Keratinocyte (primary cell): Measurements from ENCODE around the gene RSPH1. TPM values are rescaled to one million over a fixed set of nuclear protein-coding genes. Genes with fewer than 3 reads are reported as not detected.

Experiments
- DNase-seq: peaks from one replicate; pipeline ENCODE4 v3.0.0-alpha.2; 2011; ENCODE audit warnings: low read depth, missing footprints, low spot score
- FAIRE-seq: peaks from 2 replicates; lab custom pipeline; 2011; peaks lifted over from hg19 to GRCh38; lab: Jason Lieb, UNC
- H2AFZ ChIP-seq: 2 replicates; pipeline ENCODE4 v1.6.0; 2012; ENCODE audit warnings: low read length, control low read depth, inconsistent platforms; ENCODE audit not compliant: control insufficient read depth
- H3K27ac ChIP-seq: 2 replicates; pipeline ENCODE4 v1.5.1; 2011; ENCODE audit warnings: low read length; ENCODE audit not compliant: control insufficient read depth, insufficient read depth
- H3K27me3 ChIP-seq: 3 replicates; pipeline ENCODE4 v1.6.0; 2011; ENCODE audit warnings: low read length; ENCODE audit not compliant: control insufficient read depth, insufficient read depth; ENCODE audit errors: extremely low read depth
- H3K36me3 ChIP-seq, 2 experiments: 2 replicates in 1 of 2; 3 replicates in 1 of 2; pipeline ENCODE4 v1.5.1; 2011; ENCODE audit warnings: low read length in 2 of 2, mild to moderate bottlenecking in 1 of 2; ENCODE audit not compliant: control insufficient read depth in 2 of 2, insufficient read depth in 2 of 2; ENCODE audit errors: extremely low read depth in 1 of 2
- H3K4me1 ChIP-seq: 3 replicates; pipeline ENCODE4 v1.5.1; 2011; ENCODE audit warnings: low read length; ENCODE audit not compliant: control insufficient read depth, insufficient read depth; ENCODE audit errors: extremely low read depth
- H3K4me2 ChIP-seq: 3 replicates; pipeline ENCODE4 v1.6.0; 2011; ENCODE audit warnings: low read depth, low read length; ENCODE audit not compliant: control insufficient read depth, insufficient read depth; ENCODE audit errors: extremely low read depth
- H3K4me3 ChIP-seq, 3 experiments: fragments of 200-600 bp in 1 of 3; sonication (generic) in 1 of 3; 2 replicates in 2 of 3; 3 replicates in 1 of 3; pipeline ENCODE4 v1.5.1; 2011 to 2016; ENCODE audit warnings: low read length in 3 of 3, mild to moderate bottlenecking in 3 of 3, control low read depth in 2 of 3, inconsistent platforms in 1 of 3, low read depth in 1 of 3, mixed read lengths in 1 of 3, mixed run types in 1 of 3, moderate library complexity in 1 of 3; ENCODE audit not compliant: control insufficient read depth in 2 of 3, insufficient read depth in 2 of 3; ENCODE audit errors: extremely low read depth in 1 of 3
- H3K79me2 ChIP-seq: 2 replicates; pipeline ENCODE4 v1.6.0; 2012; ENCODE audit warnings: low read length; ENCODE audit not compliant: control insufficient read depth, insufficient read depth
- H3K9ac ChIP-seq: 3 replicates; pipeline ENCODE4 v1.6.0; 2011; ENCODE audit warnings: low read length; ENCODE audit not compliant: control insufficient read depth, insufficient read depth; ENCODE audit errors: extremely low read depth
- H3K9me1 ChIP-seq: 3 replicates; pipeline ENCODE4 v1.6.0; 2011; ENCODE audit warnings: low read length; ENCODE audit not compliant: control insufficient read depth, insufficient read depth; ENCODE audit errors: extremely low read depth
- H3K9me3 ChIP-seq: 2 replicates; pipeline ENCODE4 v1.5.1; 2012; ENCODE audit warnings: low read depth, low read length; ENCODE audit not compliant: control insufficient read depth
- H4K20me1 ChIP-seq: 3 replicates; pipeline ENCODE4 v1.6.0; 2011; ENCODE audit warnings: low read length; ENCODE audit not compliant: control insufficient read depth, insufficient read depth; ENCODE audit errors: extremely low read depth
- EZH2 ChIP-seq: IDR thresholded peaks from one replicate; pipeline ENCODE4 v1.6.1; 2012; ENCODE audit warnings: inconsistent platforms, mild to moderate bottlenecking, low read length, moderate library complexity
- dilution Hi-C: fragments of 300-500 bp; cut with MboI; formaldehyde crosslinking; loops from one replicate; pipeline ENCODE4 v1.7.0; 2020; ENCODE audit warnings: low sequenced_read_pairs; ENCODE audit not compliant: extremely low pct_ligation_motif_present
- polyA plus RNA-seq, 5 experiments: library from polyadenylated mRNA; depleted of rRNA in 3 of 5; stranded (reverse) in 3 of 5; stranded (forward) in 1 of 5; unstranded in 1 of 5; fragments of >200 nt; gene quantifications; 1 replicate in 1 of 5; 2 replicates in 3 of 5; 3 replicates in 1 of 5; pipeline versions ENCODE4 v1.2.1 to v1.2.3, GENCODE V29; 2011 to 2012; ENCODE audit warnings: missing spikeins in 2 of 5, low read depth in 1 of 5, low replicate concordance in 1 of 5
- TF ChIP-seq, protein P1 (sequence below), 3 experiments: IDR thresholded peaks in 1 of 3; conservative IDR thresholded peaks in 1 of 3; optimal IDR thresholded peaks in 1 of 3; 2 replicates in 2 of 3; 3 replicates in 1 of 3; pipeline versions ENCODE3 to v1.5.1; 2011; ENCODE audit warnings: low read length in 3 of 3, mild to moderate bottlenecking in 3 of 3, moderate library complexity in 2 of 3, control low read depth in 1 of 3, inconsistent platforms in 1 of 3; ENCODE audit not compliant: insufficient read depth in 2 of 3; ENCODE audit errors: extremely low read depth in 1 of 3

The RSPH1 gene
- polyA plus RNA-seq, 1 donor (not counting 4 experiments of a cell fraction or from before 2014, with no cell fraction given), result 0.50 TPM

DNA sequence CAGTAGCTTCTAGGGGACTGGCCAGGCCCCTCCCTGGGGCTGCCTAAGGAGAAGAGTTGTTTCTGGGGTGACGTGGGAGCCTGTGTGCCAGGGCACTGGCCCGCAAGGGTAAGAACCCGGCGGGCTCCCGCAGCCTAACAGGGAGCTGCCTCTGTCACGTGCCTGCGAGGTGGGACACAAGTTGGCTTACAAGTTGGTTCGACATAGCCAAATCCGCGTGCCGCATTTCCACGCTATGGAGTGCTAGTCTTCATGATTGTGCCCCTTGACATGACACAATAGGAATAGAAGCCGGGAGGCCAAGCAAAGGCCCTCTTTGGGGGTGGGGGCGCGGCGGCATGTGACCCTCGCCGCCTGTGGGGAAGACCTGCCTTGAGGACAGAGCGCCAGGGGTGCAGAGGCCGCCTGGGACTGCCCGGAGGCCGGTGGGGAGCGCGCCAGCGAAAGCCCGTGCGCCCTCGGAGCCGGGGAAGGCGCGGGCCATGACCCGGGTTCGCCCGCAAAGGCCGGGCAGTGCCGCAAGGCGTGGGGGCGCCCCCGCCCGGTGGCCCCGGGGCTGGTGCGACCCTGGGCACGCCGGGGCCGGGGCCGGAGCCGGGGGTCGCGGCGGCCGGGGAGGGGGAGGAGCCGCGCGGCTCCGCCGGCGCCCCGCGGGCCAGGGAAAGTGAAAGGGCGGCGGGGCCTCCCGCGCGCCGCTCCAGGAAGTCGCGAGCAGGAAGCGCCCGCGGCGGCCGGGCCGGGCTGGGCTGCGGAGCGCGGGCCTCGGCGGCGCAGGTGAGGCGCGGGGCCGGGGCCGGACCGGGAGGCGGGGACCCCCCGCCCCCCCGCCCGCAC is 17.3 kb upstream of the RSPH1 start, which contains the start of gene SLC37A1:
Gene SLC37A1 (plus strand): TSS at position 702 of the 834 bp plus-strand sequence. CDS start 4,603 bp downstream, outside the sequence.
- H3K9me1 ChIP-seq, result no peaks in the 10 kb centered on the region
- FAIRE-seq (no peak), DNase-seq (no peak)
- peak within 1 kb of the TSS; percentile 84 for H3K4me2 ChIP-seq
- dilution Hi-C loops, result no loop called here
- peaks cover 10% of the 10 kb centered on the region for H3K4me1 ChIP-seq
- H3K9me3 ChIP-seq, result no peaks in the 10 kb centered on the region
- H3K79me2 ChIP-seq, result no peaks in the 10 kb centered on the region
- TF ChIP-seq, protein P1, sequence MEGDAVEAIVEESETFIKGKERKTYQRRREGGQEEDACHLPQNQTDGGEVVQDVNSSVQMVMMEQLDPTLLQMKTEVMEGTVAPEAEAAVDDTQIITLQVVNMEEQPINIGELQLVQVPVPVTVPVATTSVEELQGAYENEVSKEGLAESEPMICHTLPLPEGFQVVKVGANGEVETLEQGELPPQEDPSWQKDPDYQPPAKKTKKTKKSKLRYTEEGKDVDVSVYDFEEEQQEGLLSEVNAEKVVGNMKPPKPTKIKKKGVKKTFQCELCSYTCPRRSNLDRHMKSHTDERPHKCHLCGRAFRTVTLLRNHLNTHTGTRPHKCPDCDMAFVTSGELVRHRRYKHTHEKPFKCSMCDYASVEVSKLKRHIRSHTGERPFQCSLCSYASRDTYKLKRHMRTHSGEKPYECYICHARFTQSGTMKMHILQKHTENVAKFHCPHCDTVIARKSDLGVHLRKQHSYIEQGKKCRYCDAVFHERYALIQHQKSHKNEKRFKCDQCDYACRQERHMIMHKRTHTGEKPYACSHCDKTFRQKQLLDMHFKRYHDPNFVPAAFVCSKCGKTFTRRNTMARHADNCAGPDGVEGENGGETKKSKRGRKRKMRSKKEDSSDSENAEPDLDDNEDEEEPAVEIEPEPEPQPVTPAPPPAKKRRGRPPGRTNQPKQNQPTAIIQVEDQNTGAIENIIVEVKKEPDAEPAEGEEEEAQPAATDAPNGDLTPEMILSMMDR (optimal IDR thresholded peaks at IDR 0.05 in 1 of 3, IDR thresholded peaks at IDR 0.05 in 1 of 3, conservative IDR thresholded peaks at IDR 0.05 in 1 of 3; ENCODE audit: extremely low read depth in 1 of 3, insufficient read depth in 2 of 3, low read length in 3 of 3), result peak in 1 of 3 experiments; percentile 35
- no peak for TF ChIP-seq EZH2
- peaks cover 0 to 3% of the 10 kb centered on the region in 2 experiments for H3K36me3 ChIP-seq
- H3K27me3 ChIP-seq, result no peaks in the 10 kb centered on the region
- H3K27ac ChIP-seq, result peak within 1 kb of the TSS; percentile 47
- no peaks in the 10 kb centered on the region for H4K20me1 ChIP-seq
- peak within 1 kb of the TSS; percentile 78 for H2AFZ ChIP-seq
- peak within 1 kb of the TSS; percentile 72 to 83 (median 75) for H3K4me3 ChIP-seq
- H3K9ac ChIP-seq, result peak within 1 kb of the TSS; percentile 72

DNA sequence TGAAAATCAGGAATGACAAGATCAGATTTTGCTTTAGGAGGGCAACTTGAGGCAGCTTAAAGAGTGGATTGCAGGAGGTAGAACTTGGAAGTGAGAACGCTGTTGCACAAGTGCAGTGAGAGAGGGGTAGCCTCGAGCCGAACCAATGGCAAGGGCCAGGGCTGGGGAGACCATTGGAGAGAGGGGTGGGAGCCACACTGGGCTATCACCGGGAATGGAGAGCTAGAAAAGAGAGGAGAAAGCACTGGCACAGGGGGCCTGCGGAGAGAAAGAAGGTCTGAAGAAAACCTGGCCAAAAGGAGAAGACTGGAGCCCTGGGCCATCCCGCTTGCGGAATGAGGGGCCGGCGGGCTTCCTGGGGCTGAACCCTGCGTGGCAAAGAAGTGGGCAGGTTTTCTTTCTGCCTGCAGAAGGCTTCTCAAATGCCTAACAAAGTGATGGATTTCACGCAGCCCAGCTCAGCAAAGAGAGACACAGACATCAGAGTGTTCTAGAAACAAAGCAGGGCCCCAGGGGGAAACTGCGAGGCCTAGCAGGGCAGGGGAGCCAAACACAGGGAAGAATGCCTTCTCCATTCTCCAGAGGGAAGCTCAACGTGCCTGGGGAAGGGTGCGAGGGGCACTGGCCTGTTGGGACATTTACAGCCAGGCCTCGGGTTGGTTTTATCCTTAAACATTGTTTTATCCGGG is 16.5 kb upstream of the RSPH1 start:
- TF ChIP-seq, protein P1 (optimal IDR thresholded peaks at IDR 0.05 in 1 of 3, IDR thresholded peaks at IDR 0.05 in 1 of 3, conservative IDR thresholded peaks at IDR 0.05 in 1 of 3; ENCODE audit: extremely low read depth in 1 of 3, insufficient read depth in 2 of 3, low read length in 3 of 3), result no peak
- TF ChIP-seq EZH2, result no peak
- Histone ChIP-seq H3K27ac (no peak overlapping the region), H3K9me3 (no peaks in the 10 kb centered on the region), H2AFZ (no peak overlapping the region), H3K9me1 (no peaks in the 10 kb centered on the region), H4K20me1 (no peaks in the 10 kb centered on the region), H3K79me2 (no peaks in the 10 kb centered on the region), H3K4me1 (peaks cover 10% of the 10 kb centered on the region), H3K36me3 (no peaks in the 10 kb centered on the region), H3K4me3 (no peak overlapping the region), H3K4me2 (no peak overlapping the region), H3K9ac (no peak overlapping the region), H3K27me3 (no peaks in the 10 kb centered on the region)
- FAIRE-seq (no peak), DNase-seq (no peak)
- dilution Hi-C loops, result no loop called here
